ENCODE data around the gene DDIT3. TPM values are rescaled to one million over a fixed set of nuclear protein-coding genes. Genes with fewer than 3 reads are reported as not detected.

The DDIT3 gene
- total and polyA plus RNA-seq, 4 donors = 4.7 to 30.2 (median 16.2) TPM

GRCh38 chr12:57481671-57482070, 38.6 kb downstream of the DDIT3 start:
- no peak for TF ChIP-seq FOXA1 (IDR thresholded peaks at IDR 0.05)
- TF ChIP-seq CTCF (IDR thresholded peaks at IDR 0.05; ENCODE audit: low read depth, low read length, missing input control) = no peak
- TF ChIP-seq RXRA (IDR thresholded peaks at IDR 0.05) = no peak
- TF ChIP-seq ZBTB33 (IDR thresholded peaks at IDR 0.05) = no peak
- no peak for TF ChIP-seq MAX (IDR thresholded peaks at IDR 0.05)
- no peak for TF ChIP-seq NR2F2 (IDR thresholded peaks at IDR 0.05)
- H3K9ac ChIP-seq (ENCODE audit: low read depth in 1 of 2, low read length in 2 of 2) = no peak overlapping the region
- H3K9me3 ChIP-seq (ENCODE audit: control insufficient read depth in 4 of 4, low read length in 3 of 4) = no peaks in the 10 kb centered on the region
- no peak for DNase-seq (ENCODE audit: low spot score)
- 87% methylated on average over 1 of the region's 1 CpG for WGBS
- no peak overlapping the region for H3K4me3 ChIP-seq (ENCODE audit: low read depth in 1 of 3, low read length in 3 of 3)
- H3K36me3 ChIP-seq (ENCODE audit: control insufficient read depth in 4 of 4, insufficient read depth in 3 of 4, low read depth in 1 of 4, low read length in 3 of 4) = no peaks in the 10 kb centered on the region
- H3K27ac ChIP-seq (ENCODE audit: low read depth in 1 of 2, low read length in 2 of 2) = no peak overlapping the region
- no peaks in the 10 kb centered on the region for H3K27me3 ChIP-seq (ENCODE audit: control insufficient read depth in 4 of 4, insufficient read depth in 4 of 4, low read length in 3 of 4)
- H3K4me1 ChIP-seq (ENCODE audit: control insufficient read depth in 4 of 4, insufficient read depth in 4 of 4, low read length in 3 of 4) = no peaks in the 10 kb centered on the region

- H3K27ac ChIP-seq (ENCODE audit: low read depth in 1 of 2, low read length in 2 of 2) = peak within 1 kb of the TSS; percentile 66 to 79
- 67% methylated on average over 6 of the region's 6 CpGs for WGBS
- H3K4me3 ChIP-seq (ENCODE audit: low read depth in 1 of 3, low read length in 3 of 3) = no peak within 1 kb of the TSS
- H3K4me1 ChIP-seq (ENCODE audit: control insufficient read depth in 4 of 4, insufficient read depth in 4 of 4, low read length in 3 of 4) = peaks cover 4 to 17% (median 12%) of the 10 kb centered on the region in 4 donors
- no peaks in the 10 kb centered on the region for H3K36me3 ChIP-seq (ENCODE audit: control insufficient read depth in 4 of 4, insufficient read depth in 3 of 4, low read depth in 1 of 4, low read length in 3 of 4)
- no peaks in the 10 kb centered on the region for H3K9me3 ChIP-seq (ENCODE audit: control insufficient read depth in 4 of 4, low read length in 3 of 4)
- TF ChIP-seq TAF1 (conservative IDR thresholded peaks at IDR 0.05) (no peak), HNF4A (conservative IDR thresholded peaks at IDR 0.05) (no peak), JUND (IDR thresholded peaks at IDR 0.05) (no peak), RAD21 (IDR thresholded peaks at IDR 0.05) (no peak), NR2F2 (IDR thresholded peaks at IDR 0.05) (no peak), HNF4G (IDR thresholded peaks at IDR 0.05) (no peak), CTCF (IDR thresholded peaks at IDR 0.05; ENCODE audit: low read depth, low read length, missing input control) (no peak), FOXA1 (IDR thresholded peaks at IDR 0.05) (no peak), YY1 (IDR thresholded peaks at IDR 0.05) (no peak), GABPA (IDR thresholded peaks at IDR 0.05 in 1 of 2, conservative IDR thresholded peaks at IDR 0.05 in 1 of 2) (no peak), FOXA2 (IDR thresholded peaks at IDR 0.05) (no peak), ZBTB33 (IDR thresholded peaks at IDR 0.05) (no peak)
- peaks cover 0 to 6% (median 2%) of the 10 kb centered on the region in 4 donors for H3K27me3 ChIP-seq (ENCODE audit: control insufficient read depth in 4 of 4, insufficient read depth in 4 of 4, low read length in 3 of 4)
- DNase-seq (ENCODE audit: low spot score) = no peak
- H3K9ac ChIP-seq (ENCODE audit: low read depth in 1 of 2, low read length in 2 of 2) = peak within 1 kb of the TSS; percentile 28 to 38
Observed at GRCh38 chr12:57479376-57480115, 40.8 kb downstream of the DDIT3 start, which contains the start of gene ARHGAP9. Gene ARHGAP9 (minus strand): TSS chr12:57479866. CDS start chr12:57479406, 460 bp downstream.
